ENCODE results near the gene MCRIP1.

DNA sequence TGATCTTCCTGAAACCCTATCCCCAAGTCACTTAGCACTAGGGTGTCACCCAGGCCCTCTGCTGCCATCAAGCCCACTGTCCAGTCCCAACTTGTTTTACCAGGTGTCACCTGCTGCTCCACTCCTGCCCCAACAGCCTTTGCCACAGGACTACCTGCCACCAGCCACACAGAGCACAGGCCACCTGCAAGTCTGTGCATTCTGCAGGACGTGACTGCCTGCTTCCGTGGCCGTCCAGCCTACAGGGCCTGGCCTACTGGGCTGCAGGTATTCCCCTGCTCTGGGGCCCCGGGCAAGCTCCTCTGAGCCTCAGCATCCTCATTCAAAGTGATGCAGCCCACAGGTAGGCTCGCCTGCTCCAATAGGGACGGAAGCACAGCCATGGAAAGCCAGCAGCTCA lies 3.2 kb downstream of the MCRIP1 start:
- TF ChIP-seq, protein P1, sequence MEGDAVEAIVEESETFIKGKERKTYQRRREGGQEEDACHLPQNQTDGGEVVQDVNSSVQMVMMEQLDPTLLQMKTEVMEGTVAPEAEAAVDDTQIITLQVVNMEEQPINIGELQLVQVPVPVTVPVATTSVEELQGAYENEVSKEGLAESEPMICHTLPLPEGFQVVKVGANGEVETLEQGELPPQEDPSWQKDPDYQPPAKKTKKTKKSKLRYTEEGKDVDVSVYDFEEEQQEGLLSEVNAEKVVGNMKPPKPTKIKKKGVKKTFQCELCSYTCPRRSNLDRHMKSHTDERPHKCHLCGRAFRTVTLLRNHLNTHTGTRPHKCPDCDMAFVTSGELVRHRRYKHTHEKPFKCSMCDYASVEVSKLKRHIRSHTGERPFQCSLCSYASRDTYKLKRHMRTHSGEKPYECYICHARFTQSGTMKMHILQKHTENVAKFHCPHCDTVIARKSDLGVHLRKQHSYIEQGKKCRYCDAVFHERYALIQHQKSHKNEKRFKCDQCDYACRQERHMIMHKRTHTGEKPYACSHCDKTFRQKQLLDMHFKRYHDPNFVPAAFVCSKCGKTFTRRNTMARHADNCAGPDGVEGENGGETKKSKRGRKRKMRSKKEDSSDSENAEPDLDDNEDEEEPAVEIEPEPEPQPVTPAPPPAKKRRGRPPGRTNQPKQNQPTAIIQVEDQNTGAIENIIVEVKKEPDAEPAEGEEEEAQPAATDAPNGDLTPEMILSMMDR (IDR thresholded peaks at IDR 0.05), result no peak
- no peak for TF ChIP-seq POLR2A (IDR thresholded peaks at IDR 0.05)

Measured in thyroid gland (tissue), 4 donors.